DND-41 (cell line): ENCODE data around the gene BCL7A.

Source experiments
- EZH2 ChIP-seq: IDR thresholded peaks from 3 replicates; pipeline ENCODE4 v1.6.1; 2012; ENCODE audit warnings: borderline replicate concordance, low read depth, mild to moderate bottlenecking, moderate library complexity, low read length, inconsistent platforms; ENCODE audit not compliant: severe bottlenecking
- TF ChIP-seq, protein P1 (sequence below): IDR thresholded peaks from 2 replicates; pipeline ENCODE4 v1.5.1; 2012; ENCODE audit warnings: borderline replicate concordance, low read length, moderate library complexity, mild to moderate bottlenecking; ENCODE audit not compliant: poor library complexity, severe bottlenecking; ENCODE audit errors: extremely low read depth

DNA sequence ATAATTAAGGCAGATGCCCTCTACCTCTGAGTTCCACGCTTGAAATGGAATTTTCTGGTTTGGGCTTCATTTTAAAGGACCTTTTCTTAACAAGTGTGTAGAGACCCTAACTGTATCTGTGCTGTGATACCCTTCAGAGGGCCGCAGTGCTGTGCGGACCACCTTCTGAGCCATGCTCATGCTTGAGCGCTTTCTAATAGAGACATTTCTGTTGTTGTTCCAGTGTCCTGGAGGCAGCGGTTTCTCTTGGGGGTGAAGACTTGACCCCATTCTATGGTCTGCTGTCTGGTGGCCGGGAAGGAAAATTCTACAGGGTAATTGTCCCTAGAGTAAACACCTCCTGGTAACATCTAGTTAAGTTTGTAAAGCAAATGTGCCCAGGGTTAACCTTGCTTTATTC lies 46.7 kb upstream of the BCL7A start:
- TF ChIP-seq, protein P1, sequence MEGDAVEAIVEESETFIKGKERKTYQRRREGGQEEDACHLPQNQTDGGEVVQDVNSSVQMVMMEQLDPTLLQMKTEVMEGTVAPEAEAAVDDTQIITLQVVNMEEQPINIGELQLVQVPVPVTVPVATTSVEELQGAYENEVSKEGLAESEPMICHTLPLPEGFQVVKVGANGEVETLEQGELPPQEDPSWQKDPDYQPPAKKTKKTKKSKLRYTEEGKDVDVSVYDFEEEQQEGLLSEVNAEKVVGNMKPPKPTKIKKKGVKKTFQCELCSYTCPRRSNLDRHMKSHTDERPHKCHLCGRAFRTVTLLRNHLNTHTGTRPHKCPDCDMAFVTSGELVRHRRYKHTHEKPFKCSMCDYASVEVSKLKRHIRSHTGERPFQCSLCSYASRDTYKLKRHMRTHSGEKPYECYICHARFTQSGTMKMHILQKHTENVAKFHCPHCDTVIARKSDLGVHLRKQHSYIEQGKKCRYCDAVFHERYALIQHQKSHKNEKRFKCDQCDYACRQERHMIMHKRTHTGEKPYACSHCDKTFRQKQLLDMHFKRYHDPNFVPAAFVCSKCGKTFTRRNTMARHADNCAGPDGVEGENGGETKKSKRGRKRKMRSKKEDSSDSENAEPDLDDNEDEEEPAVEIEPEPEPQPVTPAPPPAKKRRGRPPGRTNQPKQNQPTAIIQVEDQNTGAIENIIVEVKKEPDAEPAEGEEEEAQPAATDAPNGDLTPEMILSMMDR: no peak
- no peak for TF ChIP-seq EZH2
